ENCODE results near the gene RDH8.

- TF ChIP-seq CTCF (IDR thresholded peaks at IDR 0.05; ENCODE audit: poor library complexity) (no peak), EZH2 (IDR thresholded peaks at IDR 0.05; ENCODE audit: borderline replicate concordance) (no peak)
These were observed 23.4 kb downstream of the RDH8 start for GRCh38 chr19:10036601-10037071.
